ENCODE measurements around the gene VSIG4. TPM values are rescaled to one million over a fixed set of nuclear protein-coding genes. Genes with fewer than 3 reads are reported as not detected.
"Not testable (repeated sequence)": the region's sequence is repeated elsewhere in the genome, so short reads cannot be mapped to it uniquely, and the experiment has no call there.

Gene VSIG4
- total RNA-seq = 8.1 TPM
- long read RNA-seq, partial matches to known transcripts = 0 of 1 reads
- long read RNA-seq, other reads (novel, unspliced or antisense) = 0 of 1 reads

GRCh38 chrX:66039944-66040343 is at the start of gene VSIG4:
Gene VSIG4 (minus strand): TSS chrX:66040080. CDS start chrX:66039998, 82 bp downstream.
- intact Hi-C loops (cut with DNase I) = no loop called here
- DNase-seq (ENCODE audit: low spot score) = no peak

DNA sequence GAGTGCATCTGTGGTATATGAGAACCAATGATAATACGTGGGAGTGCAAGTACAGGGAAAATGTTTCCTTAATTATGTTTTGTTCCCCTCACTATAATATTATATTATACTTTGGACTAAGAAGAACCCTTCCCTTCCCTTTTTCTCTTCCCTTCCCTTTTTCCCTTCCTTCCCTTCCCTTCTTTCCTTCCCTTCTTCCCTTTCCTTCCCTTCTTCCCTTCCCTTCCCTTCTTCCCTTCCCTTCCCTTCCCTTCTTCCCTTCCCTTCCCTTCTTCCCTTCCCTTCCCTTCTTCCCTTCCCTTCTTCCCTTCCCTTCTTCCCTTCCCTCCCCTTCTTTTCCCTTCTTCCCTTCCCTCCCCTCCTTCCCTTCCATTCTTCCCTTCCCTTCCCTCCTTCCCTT is 36.9 kb upstream of the VSIG4 start:
- intact Hi-C loops (cut with DNase I) = no loop called here

DNA sequence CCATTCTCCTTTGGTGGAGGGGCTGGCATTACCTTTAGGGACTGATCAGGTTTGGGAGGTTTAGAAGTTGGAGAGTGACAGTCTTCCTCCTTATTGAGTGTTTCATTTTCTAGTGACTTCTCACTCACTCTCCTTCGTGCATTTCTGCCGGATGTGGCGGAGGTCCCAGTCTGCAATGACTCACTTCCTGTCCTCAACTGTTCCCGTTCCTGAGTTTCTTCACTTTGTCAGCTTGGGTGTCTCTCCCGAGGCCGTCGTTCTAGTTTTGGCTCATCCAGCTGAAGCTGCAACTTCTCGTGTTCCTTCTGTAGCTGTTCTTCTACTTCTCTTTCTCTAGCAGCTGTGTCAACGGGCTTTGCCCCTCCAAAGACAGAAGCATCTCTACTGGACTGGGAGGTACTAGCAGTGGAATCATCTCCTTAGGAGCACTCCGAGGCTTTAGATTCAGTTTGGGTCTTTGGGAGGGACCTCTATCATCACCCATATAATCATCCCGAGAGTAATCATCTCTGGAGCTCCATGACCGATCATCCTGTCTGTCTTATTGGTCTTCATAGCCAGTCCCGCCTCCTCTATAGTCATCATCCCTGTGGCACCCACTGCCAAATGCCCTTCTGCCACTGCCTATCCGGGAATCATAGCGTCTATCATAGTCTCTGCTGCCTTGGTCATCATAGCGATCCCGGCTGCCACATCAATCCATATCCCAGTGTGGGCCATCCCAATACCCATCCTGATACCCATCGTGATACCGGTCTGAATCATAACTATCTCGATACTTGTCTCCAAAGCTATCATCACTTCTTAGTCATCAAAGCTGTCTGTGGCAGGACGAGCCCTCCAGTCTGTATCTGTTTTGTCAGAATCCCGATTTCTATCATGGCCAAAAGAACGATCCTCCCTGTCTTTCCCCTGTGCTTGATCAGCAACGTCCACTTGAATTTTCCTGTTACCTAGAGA is 35.3 kb upstream of the VSIG4 start:
- DNase-seq (ENCODE audit: low spot score) = peak; percentile 83
- intact Hi-C loops (cut with DNase I) = no loop called here

More for the DNA sequence above, 36.9 kb upstream of the VSIG4 start:
- no peak for DNase-seq (ENCODE audit: low spot score)

- no peak for DNase-seq (ENCODE audit: low spot score)
- intact Hi-C loops (cut with DNase I) = no loop called here
Observed at GRCh38 chrX:66071126-66071525, 31.2 kb upstream of the VSIG4 start.

DNA sequence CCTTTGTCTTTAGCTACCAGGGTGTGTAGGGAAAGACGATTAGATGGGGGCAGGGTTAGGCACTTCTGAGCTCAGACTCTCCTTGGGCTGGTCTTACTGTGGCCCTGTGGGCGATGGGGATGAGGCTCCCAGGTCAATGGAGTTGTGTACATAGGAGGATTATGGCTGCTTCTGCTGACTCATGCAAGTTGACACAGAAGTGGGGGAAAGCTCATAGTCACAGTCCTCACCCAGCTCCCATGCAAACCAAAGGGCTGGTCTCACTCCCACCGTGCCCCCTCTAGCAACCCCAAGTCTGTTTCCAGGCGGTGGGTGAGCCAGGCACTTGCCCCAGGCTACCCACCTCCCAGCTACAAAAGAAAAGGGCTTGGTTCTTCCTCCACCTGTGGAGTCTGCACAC is 24.4 kb upstream of the VSIG4 start:
- intact Hi-C loops (cut with DNase I) = no loop called here
- no peak for DNase-seq (ENCODE audit: low spot score)

- DNase-seq (ENCODE audit: low spot score); intact Hi-C loops (cut with DNase I): not testable (repeated sequence)
Observed at GRCh38 chrX:66057019-66057418, 17.1 kb upstream of the VSIG4 start.

- intact Hi-C loops (cut with DNase I) = no loop called here
- no peak for DNase-seq (ENCODE audit: low spot score)
Observed at GRCh38 chrX:66054978-66055377, 15.1 kb upstream of the VSIG4 start.

DNA sequence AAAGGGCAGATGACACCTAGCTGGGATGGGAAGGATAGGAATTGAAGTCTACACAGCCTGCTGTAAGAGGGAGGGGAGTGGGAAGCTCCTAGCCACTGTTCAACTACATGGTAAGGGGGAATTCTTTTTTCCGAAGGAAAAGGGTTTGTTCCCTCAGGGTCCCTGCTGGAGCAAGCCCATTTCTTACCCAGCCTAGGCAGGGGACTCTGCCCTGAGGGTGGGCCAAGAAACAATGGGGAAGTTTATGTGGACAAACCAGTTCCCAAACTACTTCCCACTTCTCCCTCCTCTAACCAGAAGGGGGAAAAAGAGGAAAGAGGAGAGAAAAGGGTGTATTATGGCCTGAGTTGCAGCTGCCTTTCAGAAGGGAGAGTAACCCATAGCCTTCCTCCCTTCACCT is 13.5 kb upstream of the VSIG4 start:
- DNase-seq (ENCODE audit: low spot score) = no peak
- intact Hi-C loops (cut with DNase I) = no loop called here

DNA sequence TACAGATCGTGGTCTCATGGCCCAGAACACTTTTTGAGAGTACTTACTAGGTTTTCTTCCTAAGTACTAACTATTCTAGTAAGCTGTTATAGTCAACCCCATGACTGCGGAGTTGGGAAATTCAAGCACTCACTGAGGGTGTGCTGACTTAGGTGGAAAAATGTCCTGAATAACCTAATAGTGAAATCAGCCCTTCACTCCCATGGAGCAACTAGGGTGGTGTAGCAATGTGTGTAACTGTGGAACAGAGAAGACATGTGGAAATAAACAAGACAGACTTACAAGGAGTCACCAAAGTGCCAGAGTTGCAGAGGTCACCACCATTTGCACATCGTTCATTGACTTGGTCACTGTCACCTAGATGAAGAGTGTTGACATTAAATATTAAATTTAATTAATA is 12.1 kb upstream of the VSIG4 start:
- no peak for DNase-seq (ENCODE audit: low spot score)
- intact Hi-C loops (cut with DNase I) = no loop called here

- no peak for DNase-seq (ENCODE audit: low spot score)
- intact Hi-C loops (cut with DNase I) = no loop called here
Observed at GRCh38 chrX:66050140-66050569, 10.3 kb upstream of the VSIG4 start.

DNA sequence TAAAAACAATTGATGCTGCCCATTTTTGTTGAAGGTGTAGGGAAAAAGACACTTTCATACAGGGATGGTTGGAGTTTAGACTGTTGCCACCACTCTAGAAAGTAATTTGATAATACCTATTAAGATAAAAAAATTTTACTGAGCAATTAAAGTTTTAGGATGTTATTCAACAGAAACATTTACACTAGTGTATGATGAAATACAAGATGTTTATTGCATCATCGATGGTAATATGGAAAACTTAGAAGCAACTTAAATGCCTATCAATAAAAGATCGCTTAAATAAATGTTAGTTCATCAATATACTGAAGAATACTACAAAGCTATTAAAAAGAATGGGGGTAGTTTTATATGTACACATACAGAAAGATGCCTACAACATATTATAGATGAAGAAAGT is 9.2 kb upstream of the VSIG4 start:
- DNase-seq (ENCODE audit: low spot score) = no peak
- intact Hi-C loops (cut with DNase I) = no loop called here

- no peak for DNase-seq (ENCODE audit: low spot score)
- intact Hi-C loops (cut with DNase I) = no loop called here
Observed at GRCh38 chrX:66046612-66047235, 6.8 kb upstream of the VSIG4 start.

- DNase-seq (ENCODE audit: low spot score) = no peak
- intact Hi-C loops (cut with DNase I) = no loop called here
Observed at GRCh38 chrX:66045894-66046293, 6.0 kb upstream of the VSIG4 start.

DNA sequence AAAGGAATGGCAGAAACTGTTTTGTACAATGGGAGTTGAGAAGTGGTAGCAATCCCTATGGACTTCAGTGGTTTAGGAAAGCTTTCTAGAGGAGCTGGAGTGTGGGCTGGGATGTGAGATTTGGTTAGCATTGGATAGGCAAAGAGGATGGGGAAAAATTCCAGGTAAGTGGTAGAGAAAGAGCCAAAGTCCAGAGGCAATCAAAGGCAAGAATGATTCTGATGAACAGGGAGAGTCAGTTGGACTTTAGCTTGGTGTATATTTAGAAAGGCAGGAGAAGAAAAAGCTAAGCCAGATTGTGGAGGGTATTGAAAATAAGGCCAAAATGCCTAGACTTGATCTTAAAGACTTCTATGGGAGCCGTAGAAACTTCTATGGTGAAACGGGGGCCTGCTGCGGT is 3.7 kb upstream of the VSIG4 start:
- intact Hi-C loops (cut with DNase I) = no loop called here
- DNase-seq (ENCODE audit: low spot score) = no peak

- intact Hi-C loops (cut with DNase I) = no loop called here
- DNase-seq (ENCODE audit: low spot score) = no peak
Observed at GRCh38 chrX:66042307-66043077, 2.6 kb upstream of the VSIG4 start.

DNA sequence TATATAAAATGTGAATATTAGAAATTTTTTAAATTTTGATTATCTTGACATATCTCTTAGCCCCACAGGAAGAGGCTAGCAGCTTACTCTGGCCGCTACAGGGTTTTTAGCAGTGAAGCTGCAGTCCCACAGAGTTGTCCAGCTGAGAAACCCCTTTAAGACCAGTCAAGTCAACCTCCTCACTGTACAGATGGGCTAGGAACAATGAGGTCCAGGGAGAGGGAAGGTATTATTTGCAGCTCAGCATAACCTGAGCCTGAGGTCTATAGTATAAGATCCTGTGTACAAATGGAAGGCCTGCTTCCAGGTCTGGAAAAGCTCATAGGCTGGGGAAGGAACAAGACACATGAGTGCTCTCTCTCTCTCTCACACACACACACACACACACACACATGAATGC is 1.8 kb downstream of the VSIG4 start:
- intact Hi-C loops (cut with DNase I) = no loop called here
- no peak for DNase-seq (ENCODE audit: low spot score)

GRCh38 chrX:66036231-66036630 is 3.6 kb downstream of the VSIG4 start:
- DNase-seq (ENCODE audit: low spot score) = no peak
- intact Hi-C loops (cut with DNase I) = no loop called here

GRCh38 chrX:66035667-66036066 is 4.2 kb downstream of the VSIG4 start:
- no peak for DNase-seq (ENCODE audit: low spot score)
- intact Hi-C loops (cut with DNase I) = no loop called here

DNA sequence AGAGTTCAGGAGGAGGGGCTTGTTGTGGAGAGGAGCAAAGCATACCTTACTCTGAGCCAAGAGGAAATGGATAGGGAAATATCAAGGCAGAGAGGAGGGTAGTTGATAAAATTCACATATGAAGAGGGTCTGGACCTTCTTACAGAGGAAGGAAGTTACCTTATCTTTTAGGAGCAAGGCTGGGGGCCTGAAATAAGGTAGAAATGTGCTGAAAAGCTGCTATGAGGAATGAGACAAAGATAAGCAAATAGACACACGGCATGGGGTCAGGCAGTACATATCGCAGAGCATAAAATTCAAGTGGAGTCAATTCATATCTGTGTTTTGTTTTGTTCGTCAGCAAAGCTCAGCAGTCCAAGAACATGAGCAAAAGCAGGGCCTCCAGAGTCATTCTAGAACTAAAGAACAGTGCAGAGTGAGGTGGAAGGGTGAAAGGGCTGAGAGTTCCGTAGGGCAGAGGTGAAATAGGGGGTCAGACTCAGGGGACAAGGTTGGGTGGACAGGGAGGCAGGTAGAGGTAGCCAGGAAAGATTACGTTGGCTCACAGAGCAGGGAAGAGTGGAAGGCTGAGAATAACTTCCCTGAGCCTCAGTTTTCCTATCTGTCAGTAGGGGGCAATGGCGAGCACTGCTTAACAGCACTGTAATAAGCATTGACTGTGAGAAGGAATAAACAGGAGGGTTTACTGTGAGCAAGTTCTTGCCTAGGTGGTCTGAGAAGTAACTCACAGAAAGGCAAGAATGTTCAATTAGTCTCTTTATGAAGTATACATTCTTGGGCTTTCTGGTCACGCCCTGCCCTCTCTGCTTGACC is 9.2 kb downstream of the VSIG4 start:
- intact Hi-C loops (cut with DNase I) = no loop called here
- no peak for DNase-seq (ENCODE audit: low spot score)
